HG02571 (cell line): ENCODE data around the gene RBBP8NL.

ENCODE experiments used
- ATAC-seq: cut with Tn5 transposase; IDR thresholded peaks from one replicate; pipeline ENCODE4 v1.9.1; 2021; ENCODE audit warnings: mild to moderate bottlenecking, moderate library complexity; ENCODE audit not compliant: unreplicated experiment

RBBP8NL gene

DNA sequence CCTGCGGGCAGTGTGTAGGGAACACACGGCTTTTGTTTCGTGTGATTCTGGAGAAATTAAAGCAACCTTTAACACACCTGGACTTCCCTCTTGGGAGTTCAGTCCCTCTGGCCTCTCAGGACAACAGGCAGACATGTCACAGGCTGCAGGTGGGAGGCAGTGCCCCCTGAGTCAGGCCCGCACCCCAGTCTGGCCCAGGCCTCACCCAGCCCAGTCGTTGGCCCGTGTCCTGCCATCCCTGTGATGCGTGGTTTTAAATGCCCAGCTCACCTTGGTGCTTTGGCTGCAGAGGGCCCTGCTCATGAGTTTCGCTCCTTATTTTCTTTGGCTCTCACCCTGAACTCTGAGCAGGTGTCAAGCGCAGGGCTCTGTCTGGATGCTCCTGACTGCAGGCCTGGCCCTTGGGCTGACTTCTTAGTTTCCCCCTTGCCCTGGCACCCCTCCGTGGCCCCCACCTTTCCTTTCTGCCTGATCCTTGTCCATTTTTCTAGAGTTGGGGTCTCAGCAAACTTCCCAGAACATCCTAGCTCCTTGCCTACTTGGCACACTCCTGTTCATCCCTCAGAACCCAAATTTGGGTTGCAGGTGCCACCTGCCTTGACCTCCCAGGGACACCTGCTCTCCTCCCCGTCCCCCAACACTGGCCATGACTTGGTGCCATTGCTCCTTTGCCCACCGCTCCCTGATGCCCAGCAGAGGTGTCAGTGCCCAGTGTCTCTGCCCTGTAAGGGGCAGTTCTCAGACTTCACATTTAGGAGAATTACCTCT is 18.1 kb downstream of the RBBP8NL start:
- ATAC-seq = no peak

- ATAC-seq = no peak
Observed at GRCh38 chr20:62408640-62409039, 18.7 kb downstream of the RBBP8NL start.

DNA sequence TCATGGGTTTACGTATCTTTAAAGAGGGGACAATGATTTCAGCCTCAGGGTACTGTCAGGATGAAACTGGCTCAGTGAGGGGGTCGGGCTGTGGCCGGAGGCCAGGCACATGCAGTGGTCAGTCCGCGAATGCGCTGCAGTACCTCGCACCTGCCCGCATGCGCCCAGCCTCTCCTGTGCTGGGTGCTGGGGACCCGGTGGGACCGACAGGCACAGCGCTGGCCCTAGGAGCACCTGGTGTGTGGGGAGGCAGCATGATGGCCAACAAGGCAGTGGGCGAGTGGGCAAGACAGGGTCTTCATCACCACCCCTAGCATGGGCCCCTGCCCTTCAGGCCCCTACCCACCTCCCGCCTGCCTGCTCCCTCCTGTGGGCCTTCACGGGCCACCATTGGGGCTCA is 19.3 kb downstream of the RBBP8NL start:
- no peak for ATAC-seq

- ATAC-seq = peak; percentile 79
Observed at GRCh38 chr20:62407221-62407992, 19.9 kb downstream of the RBBP8NL start, which contains the start of gene CABLES2. Gene CABLES2, minus strand, starts transcription at chr20:62407285. Its CDS starts 9 bp downstream, at chr20:62407276.

- ATAC-seq = peak; percentile 3
Observed at GRCh38 chr20:62406635-62407176, 20.6 kb downstream of the RBBP8NL start.

GRCh38 chr20:62405981-62406513 is 21.3 kb downstream of the RBBP8NL start:
- ATAC-seq = no peak

DNA sequence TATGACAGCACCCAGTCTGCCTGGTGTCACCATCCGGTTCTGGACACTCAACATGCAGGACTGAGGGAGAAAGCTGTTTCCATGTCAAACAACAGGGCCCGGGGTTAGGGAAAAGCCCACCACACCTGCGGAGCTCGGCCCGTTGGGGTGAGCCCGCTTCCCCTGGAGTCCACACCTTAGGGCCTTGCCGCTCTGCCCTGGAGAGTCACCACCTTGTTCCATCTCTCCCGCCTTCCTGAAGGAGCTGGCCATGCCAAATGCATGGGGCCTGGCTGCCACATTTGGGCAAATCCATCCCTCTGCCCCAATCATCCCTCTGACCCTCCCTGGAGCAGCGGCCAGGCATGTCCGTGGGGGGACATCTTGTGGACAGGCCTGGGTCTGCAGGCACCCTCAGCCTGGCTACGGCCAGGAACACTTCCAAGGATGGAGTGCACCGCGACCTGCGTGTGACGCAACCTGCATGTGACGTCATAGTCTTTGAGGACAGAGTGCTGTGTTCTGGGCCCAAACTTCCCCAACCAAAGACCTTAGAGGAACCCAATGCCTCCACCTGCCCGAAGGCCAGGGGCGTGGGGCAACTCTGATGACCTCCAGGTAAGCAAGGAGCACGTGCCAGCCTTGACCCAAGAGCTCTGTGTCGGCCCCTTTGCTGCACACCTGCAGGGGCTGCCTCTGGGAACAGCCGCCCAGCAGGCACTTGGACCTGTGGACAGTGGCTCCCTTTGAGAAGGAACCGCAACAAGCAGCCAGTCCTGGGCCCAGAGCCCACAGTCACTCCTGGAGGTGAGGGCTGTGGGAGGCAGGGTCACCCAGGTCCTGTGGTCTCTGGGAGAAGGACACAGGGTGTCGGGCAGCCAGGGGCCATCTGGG is 22.0 kb downstream of the RBBP8NL start:
- no peak for ATAC-seq

GRCh38 chr20:62404761-62405107 is 22.6 kb downstream of the RBBP8NL start:
- no peak for ATAC-seq

DNA sequence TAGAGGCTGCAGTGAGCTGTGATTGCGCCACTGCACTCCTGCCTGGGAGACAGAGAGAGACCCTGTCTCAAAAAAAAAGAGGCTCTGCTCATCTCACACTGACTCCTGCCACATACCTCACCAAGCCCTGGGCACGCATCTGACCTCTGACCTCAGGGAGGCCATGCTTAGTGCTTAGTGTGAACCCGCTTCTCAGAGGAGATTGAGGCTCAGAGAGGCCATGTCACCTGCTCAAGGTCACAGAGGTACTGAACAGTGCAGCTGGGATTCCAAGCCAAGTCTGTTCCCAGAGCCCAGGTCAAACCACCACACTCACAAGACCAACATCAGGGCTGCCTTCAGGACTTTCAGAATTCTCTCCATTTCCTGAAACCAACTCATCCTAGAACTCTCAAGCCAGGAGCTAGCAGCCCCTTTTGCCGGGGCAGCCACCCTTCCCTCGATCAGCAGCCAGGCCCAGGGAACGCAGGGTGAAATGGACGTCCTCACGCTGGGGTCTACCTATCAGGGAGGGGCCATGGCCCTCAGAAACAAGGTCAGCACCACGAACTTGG is 23.1 kb downstream of the RBBP8NL start:
- ATAC-seq = no peak

DNA sequence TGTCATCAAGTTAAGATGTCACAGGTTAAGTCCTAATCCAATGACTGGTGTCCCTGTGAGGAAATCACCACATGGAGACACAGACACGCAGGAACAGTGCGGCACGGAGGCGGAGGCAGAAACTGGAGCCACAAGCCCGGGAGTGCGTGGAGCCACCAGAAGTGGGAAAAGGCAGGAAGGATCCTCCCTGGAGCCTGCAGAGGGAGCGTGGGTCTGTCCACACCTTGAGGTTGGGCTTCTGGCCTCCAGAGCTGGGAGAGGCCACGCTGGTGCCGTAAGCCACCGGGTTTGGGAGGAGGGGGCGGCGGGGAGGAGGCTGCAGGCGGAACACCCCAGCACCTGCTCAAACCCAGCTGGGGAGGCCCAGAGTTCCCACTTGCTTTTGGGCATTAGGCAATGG is 24.0 kb downstream of the RBBP8NL start:
- ATAC-seq = no peak

GRCh38 chr20:62402456-62403150 is 24.7 kb downstream of the RBBP8NL start:
- no peak for ATAC-seq

- no peak for ATAC-seq
Observed at GRCh38 chr20:62401331-62401779, 26.0 kb downstream of the RBBP8NL start.

- no peak for ATAC-seq
Observed at GRCh38 chr20:62400541-62400940, 26.8 kb downstream of the RBBP8NL start.

DNA sequence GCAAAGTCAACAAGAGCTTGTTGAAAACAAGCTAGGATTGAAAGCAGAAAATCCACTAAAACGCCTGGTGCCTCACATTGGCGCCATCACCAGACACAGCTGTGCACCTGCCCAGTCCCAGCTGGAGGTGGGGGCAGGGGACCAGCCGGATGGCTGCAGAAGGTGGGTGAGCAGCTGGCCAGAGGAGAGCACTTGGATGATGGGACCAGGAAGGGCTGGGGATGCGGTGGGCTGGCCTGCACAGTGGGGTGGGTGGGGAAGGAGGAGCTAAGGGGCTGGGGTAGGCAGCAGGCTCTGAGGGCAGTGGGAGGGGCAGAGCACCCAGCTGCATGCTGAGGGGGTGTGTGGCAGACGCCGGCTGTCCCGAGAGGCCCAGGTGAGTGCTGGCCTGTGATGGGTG is 27.3 kb downstream of the RBBP8NL start:
- no peak for ATAC-seq

GRCh38 chr20:62398120-62398821 is 29.1 kb downstream of the RBBP8NL start:
- ATAC-seq = no peak

DNA sequence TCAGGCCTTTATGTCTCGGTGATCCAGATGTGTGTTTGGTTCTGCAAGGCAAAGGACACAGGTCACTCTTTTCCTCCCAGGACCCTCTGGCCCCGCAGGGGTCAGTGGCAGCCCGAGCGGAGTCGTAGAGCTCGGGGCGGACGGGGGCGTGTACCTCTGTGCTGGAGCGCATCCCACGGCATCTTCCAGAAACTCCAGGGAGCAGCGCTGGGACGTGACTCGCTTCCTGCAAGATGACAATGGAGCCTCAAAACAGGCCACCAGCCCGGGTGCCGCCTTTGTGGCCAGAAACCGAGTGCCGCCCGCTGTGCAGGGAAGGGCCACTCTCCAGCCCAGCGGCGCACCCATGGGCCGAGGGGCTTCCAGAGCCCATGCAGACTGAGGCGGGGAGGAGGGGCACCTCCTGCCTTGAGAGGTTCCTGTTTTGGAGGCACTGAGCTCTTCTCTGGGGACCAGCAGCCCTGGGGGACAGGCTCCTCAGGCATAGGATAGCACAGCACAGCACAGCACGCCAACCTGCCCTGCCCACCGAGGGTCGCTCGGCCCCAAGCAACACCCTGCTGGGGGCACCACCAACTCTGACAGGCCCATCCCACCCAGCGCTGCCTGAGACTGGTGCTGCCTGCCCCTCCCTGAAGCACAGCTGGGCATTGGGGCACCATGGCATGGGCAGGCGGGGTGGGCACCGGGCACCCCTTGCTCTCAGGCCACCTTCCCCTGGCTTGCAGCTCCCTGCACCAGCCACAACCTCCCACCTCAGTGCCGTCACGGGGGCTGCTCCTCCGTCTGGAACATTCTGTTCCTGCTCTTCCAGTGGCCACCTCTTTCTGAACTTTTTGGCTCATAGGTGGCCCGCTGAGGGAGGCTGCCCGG is 30.7 kb downstream of the RBBP8NL start:
- ATAC-seq = no peak

DNA sequence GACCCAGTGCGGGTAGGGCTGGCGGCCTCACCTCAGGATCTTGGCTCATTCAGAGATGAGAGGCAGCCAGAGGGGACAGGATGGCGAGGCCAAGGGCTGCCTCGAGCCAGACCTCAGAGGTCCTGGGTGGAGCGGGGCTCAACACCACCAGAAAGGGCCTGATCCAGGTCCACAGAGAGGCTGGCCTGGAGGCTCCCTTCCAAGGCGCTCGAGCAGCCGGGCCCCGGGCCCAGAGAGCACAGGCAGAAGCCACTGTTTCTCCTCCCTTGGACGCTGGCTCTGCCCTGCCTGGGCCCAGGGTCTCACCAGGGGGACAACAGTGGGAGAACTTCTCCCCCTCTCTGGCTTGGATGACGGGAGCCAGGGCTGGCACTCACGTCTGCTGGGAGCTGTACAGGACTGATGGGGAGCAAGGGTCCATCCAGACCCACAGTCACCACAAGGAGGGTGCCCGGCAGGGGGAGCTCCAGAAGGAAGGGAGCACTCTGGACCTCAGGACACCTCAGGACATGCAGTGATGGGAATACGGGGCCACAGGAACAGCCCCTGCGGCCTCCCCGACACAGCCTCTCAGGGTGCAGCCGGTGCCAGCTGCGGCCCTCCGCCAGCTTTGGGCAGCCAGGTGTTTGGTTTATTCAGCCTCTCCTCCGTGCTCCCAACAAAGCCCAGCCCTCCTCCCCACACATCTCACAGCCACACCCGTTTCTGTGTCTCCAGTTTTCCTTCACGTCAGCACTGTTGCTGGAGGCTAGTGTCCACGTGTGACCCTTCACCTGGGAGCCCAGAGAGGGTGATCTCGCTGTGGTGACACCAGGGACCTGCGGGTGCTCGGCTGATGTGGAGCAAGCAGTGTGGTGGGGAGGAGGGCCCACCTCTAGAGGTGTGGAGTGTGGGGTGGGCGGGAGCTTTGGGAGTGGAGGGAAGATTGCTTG is 31.8 kb downstream of the RBBP8NL start:
- no peak for ATAC-seq
